GM19455 (cell line): ENCODE data around the gene RASGRP2.

Experiments
- ATAC-seq: cut with Tn5 transposase; IDR thresholded peaks from one replicate; pipeline ENCODE4 v1.9.1; 2021; ENCODE audit not compliant: unreplicated experiment

The RASGRP2 gene

DNA sequence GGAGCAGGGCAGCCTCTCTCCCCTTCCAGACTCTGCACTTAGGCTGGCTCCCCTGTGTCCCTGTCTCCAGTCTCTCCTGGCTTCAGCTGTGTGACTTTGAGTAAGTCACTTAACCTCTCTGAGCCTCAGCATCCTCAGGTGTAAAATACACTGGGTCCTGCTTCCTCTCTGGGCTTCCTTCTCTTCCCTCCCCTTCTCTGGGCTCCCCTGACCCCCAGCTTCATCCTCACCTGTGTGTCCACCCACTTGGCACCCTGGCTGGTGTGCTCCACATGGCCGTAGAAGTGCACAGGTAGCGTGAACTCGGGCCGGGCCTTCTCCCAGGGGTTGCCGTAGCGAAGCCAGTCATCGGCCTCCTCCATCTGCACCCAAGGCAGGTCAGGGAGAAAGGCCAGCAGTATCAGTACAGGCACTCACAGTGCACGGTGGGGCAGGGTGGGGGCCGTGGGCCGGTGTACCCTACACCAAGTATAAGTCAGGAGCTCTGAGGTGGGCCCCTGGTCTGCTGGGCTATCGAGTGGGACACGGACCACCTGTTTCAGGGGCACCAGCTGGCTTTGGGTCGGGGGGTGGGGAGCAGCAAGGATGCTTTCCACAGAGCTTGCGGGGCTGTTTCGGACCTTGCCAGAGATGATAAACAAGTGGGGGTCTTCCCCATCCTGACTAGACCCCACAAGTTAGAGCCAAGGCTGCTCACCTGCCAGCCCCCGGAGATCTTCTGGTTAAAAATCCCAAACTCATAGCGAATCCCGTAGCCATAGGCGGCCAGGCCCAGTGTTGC lies 13.8 kb upstream of the RASGRP2 start:
- ATAC-seq: no peak

DNA sequence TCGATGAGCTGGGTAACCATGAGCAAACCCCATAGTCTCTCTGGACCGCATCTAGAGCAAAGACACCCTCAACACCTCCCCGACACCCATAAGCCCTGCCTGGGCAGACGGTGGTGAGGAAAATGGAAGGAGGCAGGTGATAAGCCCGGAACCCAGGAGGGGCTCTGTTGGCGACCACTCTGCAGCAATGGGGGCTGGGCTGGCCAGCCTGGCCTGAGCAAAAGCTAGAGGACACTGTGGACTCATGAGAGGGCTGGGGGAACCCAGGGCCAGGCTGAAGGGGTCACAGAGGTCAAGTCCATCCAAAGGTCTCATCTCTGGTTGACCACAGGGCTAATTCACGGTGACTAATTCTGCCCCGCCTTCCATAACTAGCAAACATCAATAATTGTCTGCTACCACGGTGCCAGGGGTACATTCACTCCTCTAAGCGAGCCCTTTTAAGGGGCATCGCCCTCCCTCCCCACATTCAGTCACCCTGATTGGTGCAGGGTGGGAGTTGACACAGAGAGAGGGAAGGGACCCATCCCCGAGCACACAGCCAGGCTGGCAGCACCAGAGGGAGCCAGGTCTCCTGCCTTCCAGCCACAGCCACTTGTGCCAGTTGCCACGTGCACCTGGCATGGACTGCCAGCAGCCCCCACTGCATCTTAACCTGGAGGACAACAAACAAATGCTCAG lies 11.9 kb upstream of the RASGRP2 start:
- ATAC-seq: no peak

DNA sequence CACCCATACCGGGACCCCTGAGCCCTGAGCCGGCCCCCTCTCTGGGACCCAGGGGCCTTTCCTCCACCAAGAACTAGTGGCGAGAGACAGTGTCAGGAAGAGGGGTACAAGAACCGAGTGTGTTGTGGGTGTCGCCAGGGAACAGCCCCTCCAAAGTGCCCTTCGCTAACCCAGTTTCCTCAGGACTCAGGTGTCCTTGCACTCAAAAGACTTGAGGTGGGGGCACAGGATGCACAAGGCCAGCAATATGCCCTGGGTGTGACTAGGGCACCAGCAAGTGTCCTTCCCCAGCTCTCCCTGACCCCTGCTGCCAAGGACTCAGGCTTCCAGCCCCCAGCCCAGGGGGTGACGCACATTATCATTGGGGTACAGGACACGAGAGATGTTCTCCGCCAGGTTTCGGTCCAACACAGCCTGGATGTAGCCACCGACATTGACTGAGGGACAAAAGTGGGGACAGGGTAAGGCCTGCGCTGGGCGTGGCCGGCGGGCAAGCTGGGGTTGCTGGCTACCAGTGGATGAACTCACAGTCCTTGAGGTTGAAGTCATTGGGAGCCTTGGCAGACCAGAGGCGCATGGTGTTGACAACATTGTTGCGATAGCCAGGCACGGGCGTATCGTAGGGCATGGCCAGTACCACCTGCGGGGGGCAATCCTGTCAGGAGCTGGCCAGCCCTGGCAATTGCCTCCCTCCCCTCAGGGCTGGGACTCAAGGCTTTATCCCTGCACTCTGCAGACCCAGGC lies 11.1 kb upstream of the RASGRP2 start:
- no peak for ATAC-seq

DNA sequence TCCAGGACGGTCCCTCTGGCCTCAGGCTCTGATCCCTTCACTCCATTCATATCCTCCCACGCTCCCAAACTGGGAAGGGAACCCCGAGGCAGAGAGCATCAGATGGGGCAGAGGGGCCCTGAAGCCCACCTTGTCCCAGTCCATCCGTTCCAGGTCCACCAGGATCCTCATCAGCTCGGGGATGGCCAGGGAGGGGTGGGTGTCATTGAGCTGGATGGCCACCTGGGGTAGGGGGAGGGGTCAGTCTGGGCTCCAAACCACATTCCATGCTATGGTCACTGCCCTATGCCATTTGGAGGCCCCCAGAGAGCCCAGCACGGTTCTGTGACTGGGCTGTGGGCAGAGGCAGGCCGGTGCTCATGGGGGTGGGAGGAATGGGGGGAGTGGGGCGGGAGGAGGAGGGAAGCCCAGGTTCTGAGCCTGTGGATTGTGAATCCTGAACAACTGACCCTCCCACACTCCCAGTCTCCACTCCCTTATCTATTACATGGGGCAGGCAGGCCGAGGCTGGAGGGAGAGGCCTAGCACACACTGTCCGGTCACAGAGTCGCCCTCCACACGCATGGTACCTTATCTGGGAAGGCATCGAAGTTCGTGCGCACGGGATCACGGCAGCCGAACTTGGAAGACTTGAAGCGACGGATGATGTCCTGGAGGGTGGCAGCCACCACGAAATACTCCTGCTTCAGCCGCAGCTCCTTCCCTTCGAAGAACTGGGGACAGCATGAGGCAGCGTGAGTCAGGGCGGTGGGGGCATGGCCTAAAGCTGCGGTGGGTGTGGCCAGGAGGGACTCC lies 10.4 kb upstream of the RASGRP2 start:
- ATAC-seq: no peak

DNA sequence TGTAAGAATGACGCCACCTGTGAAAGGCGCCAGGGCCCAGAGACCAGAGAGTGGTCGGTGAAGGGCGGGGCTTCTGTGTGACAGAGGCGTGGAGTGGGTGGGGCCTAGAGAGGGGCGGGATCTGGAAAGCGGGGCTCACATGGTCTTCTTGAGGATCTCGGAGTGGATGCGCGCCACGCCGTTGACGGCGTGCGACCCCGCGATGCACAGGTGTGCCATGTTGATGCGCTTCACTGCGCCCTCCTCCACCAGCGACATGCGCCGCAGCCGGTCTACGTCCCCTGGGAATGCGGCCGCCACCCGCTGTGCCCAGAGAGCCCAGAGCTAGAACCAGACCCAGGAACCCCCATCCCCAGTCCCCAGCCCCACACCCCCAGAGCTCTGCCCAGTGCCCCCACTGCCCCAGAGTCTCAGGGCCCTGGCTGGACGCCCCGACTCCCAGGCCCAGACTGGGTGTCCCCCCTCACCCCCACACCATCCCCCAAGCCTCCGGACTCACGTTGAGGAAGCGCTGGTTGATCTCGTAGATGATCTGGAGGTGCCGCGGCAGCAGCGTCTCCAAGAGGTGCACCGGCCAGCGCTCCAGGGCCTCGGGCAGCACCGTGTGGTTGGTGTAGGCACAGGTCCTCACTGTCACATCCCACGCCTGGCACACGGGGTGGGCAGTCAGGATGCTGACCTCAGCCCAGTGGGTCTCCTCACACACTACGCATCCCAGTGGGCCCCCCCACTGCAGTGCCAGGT lies 9.6 kb upstream of the RASGRP2 start:
- no peak for ATAC-seq

DNA sequence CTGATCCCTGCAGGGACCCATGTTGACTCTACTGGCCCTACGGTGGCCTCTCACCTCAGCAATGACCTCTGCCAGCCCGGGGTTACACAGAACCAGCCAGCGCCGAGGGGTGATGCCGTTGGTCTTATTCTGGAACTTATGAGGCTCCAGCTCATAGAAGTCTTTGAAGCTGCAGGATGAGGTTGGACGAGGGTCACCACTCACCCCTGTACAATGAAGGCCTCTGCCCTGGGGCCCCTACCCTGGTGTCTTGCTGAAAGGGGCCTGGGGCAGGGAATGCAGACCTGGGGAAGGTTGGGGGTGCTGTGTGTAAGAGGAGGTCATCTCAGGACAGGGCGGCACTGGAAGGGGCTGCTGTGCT lies 9.1 kb upstream of the RASGRP2 start:
- ATAC-seq: no peak

DNA sequence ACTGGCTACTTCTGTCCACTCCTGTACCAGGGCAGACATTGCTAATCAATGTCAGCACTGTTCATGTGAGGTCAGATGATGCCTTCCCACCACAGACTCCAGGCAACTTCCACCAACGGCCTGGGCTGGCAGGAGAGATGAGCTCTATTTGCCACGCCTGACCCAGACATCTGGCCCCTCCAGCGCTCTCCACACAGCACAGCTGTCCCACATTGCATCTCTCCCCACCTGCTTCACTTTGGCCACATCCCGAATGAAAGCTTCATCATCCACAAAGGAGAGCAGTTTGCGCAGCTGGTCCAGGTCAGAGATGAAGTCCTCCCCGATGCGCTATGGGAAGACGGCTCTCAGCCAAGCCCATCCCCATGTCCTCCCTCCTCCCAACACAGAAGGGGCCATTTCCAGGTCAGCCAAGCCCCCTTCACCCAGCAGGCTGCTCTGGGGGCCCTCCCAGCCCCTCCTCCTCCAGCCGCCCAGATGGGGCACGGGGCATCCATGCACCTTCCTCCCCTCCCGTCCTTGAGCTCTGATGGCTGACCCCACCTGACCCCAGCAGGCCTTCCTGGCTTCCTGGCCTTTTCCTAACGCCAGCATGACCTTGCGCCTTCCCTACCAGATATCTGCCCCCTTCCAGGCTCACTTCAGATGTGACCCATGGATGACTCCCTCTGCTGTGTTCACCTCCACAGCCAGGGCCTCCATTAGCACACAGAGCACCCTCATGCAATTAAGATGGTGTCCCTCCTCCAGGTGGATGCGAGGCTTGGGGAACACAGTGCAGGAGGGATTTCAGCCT lies 8.4 kb upstream of the RASGRP2 start:
- no peak for ATAC-seq

DNA sequence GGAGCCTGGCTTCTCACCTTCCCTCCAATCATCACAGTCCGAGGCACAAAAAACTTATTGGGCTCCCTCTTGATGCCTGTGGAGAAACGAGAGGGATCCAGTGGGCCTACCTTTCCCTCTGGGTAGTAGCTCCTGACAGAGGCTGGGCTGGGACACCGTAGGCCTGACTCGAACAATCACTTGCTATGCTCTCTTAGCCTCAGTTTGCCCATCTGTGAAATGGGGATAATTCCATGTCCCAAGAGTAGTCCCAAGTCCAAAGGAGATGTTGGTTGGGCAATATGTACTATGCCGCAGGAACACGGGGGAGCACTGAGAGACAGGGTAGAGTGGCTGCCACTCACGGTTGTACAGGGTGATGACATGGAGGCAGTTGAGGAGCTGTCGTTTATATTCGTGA lies 7.6 kb upstream of the RASGRP2 start:
- no peak for ATAC-seq

DNA sequence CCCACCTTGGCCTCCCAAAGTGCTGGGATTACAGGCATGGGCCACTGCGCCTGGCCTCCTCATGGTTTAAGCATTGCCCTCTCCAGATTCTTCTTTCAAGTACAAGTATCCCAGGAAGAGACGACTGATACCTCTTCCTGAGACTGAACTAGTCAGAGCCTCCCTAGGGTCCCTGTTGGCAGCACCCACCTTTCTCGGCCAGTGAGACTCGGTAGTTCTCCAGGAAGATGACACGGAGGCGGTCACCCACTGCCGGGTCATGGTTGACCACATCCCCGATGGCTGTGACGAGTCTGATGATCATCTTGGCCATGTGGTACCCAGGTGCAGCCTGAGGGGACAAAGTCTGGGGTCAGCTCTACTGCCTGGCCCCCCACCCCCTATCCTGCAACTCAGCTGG lies 7.2 kb upstream of the RASGRP2 start:
- ATAC-seq: no peak

DNA sequence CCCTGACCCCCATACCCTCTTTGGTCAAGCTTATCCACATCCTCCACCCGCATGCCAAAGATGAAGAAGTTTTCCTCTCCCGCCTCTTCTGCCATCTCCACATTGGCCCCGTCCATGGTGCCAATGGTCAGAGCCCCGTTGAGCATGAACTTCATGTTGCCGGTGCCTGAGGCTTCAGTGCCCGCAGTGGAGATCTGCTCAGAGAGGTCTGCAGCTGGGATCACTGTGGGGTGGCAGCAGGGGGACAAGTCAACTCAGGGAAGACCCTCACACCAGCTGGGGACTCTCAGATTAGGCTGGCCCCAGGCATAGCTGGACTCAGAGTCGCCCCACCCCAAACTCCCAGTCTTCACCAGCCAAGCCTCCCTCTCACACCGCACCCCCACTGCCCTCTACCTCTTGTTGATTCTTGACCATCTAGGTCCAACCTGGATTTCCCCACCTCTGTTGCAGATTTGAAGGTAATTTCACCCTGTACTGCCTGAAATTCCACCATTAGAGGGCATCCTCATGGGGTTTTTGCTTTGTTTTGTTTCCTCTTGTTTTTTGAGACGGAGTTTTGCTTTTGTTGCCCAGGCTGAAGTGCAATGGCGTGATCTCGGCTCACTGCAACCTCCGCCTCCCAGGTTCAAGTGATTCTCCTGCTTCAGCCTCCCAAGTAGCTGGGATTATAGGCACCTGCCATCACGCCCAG lies 6.6 kb upstream of the RASGRP2 start:
- no peak for ATAC-seq

DNA sequence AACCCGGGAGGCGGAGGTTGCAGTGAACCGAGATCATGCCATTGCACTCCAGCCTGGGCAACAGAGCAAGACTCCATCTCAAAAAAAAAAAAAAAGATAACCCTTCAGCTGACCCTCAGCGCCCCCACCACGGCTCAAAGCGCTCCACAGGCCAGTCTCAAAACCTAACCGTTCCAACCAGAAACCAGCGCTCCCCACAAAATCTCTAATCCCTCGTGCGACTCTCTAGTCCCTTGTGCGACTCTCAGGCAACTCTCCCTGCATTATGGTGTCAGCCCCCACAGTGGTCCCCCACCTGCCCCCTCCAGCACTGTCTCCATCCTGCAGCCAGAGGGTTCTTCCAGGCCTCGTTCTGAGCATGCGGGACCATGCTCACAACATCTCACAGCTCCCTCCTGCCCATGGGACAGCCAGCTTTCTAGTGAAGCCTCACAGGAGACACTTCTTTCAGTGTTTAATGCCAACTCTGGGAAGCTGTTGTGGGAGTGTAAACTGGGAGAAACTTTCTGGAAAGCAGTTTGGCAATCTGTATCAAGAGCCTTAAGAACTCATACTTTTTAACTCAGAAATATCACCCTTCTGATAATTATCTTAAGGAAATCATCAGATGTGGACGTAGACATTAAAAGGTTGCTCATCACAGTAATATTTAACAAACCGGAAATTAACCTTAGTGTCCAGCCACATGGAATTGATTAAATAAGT lies 4.2 kb upstream of the RASGRP2 start:
- no peak for ATAC-seq

DNA sequence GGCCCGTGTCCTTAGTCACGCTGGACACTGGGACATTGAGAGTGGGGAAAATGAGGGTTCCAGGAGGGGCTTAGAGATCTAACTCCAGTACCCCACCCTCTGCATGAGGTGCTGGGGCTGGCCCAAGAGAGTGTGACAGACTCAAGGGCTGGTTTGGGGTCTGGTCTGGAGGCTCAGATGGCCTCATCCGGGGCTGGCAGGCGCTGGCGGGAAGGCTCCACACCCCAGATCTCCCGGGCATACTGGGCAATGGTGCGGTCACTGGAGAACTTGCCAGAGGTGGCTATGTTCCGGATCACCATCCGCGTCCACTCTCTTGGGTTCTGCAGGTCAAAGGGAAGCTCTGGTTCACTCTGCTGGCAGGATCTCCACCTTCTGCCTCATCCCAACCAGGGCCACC lies 2.5 kb upstream of the RASGRP2 start:
- ATAC-seq: no peak

DNA sequence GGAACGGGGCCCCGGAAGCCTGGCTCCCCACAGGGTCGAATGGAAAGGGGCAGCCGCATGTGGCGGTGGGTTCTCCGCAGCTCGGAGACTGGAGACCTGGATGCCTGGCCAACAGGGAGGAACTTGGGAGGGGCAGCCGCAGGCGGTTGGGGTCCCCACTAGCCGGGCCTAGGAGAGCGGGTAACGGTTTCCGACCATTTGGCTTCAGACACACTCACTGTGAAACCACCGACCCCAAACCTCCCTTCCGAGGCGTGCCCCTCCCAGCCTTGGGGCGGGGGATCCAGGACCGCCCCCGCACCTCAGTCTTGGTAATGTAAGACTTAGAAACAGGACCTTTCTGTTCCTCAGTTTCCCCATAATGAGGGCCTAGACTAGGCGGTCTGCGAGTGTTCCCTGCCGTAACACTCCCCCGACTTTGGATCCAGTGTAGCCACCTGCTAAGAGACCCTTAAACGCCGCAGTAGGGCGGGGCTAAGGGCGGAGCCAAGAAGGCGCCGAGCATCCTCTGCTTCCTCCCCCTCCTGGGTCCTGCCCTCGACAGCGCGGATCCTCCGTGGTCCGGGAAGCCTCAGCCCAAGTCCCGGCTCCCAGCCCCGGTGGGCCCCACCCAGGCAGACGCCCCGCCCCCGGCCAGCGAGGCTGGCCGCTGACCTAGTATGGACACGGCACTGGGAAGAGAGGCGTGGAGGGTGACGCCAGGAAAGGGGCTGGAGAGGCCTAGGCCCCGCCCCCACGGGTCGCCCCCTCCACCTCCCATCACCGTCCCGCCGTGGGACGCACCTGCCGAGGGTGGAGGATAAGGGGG lies 1.8 kb upstream of the RASGRP2 start:
- ATAC-seq: no peak

DNA sequence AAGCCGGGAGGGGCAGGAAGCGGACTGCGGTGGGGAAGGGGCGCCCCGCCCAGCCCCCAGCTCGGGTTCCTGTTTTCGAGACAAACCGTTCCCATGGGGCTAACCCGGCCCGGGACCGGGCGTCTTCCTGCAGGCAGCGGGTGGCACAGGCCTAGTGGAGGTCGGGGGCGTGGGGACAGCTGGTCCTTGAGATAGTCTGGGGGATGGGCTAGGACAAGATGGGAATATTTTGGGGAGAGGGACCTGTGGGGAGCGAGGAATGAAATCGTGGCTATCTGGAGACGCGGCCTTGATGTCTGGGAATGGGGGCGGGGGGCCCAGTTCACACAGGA lies 1.2 kb upstream of the RASGRP2 start:
- no peak for ATAC-seq

DNA sequence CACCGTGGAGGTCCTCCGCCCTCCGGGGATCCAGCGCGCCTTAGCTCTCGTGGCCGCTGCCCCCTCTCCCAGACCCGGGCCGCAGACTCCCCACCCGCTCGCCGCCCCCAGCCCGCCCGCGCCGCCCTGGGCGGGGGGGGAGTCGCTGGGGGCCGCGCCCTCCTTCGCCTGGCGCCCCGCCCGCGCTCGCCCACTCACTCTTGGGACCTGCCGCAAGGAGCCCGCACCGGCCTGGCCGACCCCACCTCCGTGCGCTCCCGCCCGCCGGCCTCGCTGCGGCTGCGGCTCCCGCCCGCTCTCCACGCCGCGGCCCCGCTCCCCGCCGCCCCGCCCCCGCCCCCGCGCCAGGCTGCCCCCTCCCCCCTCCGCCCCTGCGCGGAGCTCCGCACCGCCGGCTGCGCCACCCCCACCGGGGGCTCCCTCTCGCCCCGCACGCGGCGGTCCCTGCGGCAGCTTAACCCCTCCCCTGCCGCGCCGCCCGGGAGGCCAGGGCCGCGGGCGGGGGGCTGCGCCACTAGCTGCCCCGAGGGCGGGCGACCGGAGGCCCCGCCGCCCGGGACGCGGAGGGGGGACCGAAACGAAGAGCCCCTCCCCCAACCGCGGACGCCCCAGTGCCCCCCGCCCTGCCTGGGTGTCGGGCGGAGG lies 724 bp upstream of the RASGRP2 start:
- ATAC-seq: no peak

DNA sequence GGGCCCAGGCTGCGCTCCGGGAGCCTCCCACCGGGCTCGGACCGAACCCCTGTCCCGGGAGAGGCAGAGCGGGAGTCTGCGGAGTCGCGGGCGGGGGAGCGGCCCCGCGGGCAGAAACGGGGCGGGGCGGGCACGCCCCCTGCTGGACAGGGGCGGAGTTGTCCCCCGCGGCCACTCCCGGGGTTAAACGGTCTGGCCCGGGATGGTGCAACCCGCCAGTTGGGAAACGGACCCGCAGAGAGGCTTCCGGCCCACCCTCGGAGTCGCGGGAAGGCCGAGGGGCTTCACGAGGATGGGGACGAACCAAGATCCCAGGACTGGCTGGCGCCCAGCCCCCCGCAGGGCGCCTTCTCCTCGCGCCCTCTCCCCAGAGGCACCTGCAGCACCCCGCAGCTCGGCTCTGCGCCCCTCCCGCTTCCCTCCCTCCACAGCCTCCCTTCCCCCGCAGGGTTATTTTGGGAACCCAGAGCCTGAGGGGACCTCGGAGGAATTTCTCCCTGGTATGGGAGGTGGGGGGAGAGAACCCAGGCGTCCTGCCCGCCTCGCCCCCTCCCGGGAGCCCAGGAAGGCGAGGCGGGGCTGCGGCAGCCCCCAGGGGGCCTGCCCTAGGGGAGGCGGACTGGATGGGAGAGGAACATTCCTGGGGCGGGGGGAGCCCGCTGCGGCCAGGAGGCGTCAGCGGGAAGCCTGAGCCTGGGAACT lies 902 bp downstream of the RASGRP2 start:
- no peak for ATAC-seq
